ENCODE results near the gene EZR.

GRCh38 chr6:158771399-158772152 is 47.6 kb downstream of the EZR start:
- no peak for TF ChIP-seq CTCF (IDR thresholded peaks at IDR 0.05)
- TF ChIP-seq POLR2A (IDR thresholded peaks at IDR 0.05): no peak

All from Peyer's patch (tissue), 4 donors.